KG1 (cell line): ENCODE measurements around the gene CDK9.
"Not testable (repeated sequence)": the region's sequence is repeated elsewhere in the genome, so short reads cannot be mapped to it uniquely, and the experiment has no call there.

Source experiments
- DNase-seq: peaks from one replicate; lab custom pipeline; 2025; lab: John Stamatoyannopoulos, UW

Gene CDK9

GRCh38 chr9:127780126-127780885, 5.5 kb upstream of the CDK9 start:
- no peak for DNase-seq

- not testable (repeated sequence) for DNase-seq
Measured at GRCh38 chr9:127780909-127781308, 4.9 kb upstream of the CDK9 start.

DNA sequence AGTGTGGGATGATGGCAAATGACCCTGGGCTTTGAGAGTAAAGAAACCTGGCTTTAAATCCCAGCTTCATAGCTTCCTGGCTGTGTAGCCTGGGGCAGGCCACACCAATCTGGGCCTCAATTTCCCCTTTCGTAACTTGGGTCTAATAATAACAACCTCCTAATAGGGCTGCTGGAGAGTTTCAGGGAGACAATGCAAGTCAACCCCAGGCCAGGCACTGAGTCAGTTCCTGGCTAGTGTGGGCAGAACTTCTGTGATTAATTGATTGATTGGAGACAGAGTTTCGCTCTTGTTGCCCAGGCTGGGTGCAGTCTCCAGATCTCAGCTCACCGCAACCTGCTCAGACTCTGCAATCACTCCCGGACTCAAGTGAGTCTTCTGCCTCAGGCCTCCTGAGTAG, 4.0 kb upstream of the CDK9 start:
- no peak for DNase-seq

GRCh38 chr9:127783111-127784008, 2.5 kb upstream of the CDK9 start:
- DNase-seq: peak; percentile 95

- DNase-seq: peak; percentile 80
Measured at GRCh38 chr9:127785023-127785932, 556 bp upstream of the CDK9 start.

GRCh38 chr9:127786773-127787104, 905 bp downstream of the CDK9 start:
- no peak for DNase-seq

DNA sequence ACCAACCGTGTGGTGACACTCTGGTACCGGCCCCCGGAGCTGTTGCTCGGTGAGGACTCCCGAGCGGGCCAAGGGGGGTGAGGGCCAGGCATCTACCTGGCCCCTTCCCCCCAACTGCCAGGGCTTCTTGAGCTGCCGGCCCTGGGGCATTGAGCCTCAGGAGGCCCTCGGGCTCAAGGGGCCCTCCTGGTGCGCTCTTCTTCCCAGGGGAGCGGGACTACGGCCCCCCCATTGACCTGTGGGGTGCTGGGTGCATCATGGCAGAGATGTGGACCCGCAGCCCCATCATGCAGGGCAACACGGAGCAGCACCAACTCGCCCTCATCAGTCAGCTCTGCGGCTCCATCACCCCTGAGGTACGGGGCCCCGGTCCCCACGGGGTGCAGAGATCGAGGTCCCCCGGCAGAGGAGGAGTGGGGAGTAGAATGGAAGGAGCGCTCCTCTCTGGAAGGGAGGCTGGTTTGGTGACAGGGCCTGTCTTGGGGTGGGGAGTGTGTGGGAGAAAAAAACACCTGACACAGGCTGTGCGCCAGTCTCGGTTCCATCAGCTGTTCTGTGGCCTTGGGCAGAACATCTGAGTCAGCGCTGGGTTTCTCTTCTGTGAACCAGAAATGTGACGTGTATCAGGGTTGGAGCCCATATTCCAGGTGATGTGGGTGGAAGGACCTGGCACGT, 2.6 kb downstream of the CDK9 start:
- DNase-seq: no peak

DNA sequence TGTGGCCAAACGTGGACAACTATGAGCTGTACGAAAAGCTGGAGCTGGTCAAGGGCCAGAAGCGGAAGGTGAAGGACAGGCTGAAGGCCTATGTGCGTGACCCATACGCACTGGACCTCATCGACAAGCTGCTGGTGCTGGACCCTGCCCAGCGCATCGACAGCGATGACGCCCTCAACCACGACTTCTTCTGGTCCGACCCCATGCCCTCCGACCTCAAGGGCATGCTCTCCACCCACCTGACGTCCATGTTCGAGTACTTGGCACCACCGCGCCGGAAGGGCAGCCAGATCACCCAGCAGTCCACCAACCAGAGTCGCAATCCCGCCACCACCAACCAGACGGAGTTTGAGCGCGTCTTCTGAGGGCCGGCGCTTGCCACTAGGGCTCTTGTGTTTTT, 3.3 kb downstream of the CDK9 start:
- no peak for DNase-seq

DNA sequence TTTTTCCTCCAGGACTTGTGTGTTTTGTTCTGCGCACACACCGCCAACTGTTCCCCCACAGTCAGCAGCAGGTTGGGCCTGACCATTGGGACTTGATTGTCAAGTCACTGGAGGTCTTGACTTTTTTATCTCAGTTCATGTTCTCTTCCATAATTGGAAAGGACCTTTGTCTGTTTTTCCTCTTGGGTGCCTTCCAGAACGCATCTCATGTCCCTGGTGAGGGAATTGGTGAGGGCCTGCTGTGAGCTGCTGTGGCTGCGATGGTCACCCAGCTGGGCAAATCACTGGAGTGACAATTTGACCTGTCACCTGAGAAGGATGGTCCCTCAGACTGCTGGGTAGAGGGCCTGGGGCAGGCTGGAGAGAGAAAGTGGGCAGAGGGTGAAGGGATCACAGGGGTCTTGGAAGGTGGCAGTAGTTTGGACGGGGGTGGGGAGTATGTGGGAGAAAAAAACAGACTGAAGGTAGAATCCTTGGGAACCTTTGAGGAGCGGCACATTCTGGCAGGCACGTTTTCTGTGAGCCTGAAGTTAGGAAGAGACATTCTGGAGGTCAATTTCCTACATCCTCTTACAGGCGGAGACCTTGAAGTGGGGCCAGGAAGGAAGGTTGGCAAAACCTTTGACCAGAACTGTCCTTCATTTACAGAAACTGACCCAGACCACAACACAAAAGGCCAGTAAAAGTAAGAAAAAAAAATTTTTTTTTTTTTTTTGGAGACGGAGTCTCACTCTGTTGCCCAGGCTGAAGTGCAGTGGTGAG, 4.4 kb downstream of the CDK9 start:
- no peak for DNase-seq

DNA sequence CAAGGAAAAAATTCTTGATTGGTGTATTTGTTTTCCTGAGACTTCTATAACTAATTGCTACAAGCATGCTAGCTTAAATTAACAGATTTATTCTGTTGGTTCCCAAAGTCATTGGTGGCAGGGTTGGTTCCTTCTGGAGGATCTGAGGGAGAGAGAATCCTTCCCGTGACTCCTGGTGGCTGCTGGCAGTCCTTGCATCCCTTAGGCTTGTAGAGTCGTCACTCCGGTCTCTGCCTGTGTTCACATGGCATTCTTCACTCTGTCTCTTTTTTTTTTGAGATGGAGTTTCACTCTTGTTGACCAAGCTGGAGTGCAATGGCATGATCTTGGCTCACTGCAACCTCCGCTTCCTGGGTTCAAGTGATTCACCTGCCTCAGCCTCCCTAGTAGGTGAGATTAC, 5.3 kb downstream of the CDK9 start:
- no peak for DNase-seq

DNA sequence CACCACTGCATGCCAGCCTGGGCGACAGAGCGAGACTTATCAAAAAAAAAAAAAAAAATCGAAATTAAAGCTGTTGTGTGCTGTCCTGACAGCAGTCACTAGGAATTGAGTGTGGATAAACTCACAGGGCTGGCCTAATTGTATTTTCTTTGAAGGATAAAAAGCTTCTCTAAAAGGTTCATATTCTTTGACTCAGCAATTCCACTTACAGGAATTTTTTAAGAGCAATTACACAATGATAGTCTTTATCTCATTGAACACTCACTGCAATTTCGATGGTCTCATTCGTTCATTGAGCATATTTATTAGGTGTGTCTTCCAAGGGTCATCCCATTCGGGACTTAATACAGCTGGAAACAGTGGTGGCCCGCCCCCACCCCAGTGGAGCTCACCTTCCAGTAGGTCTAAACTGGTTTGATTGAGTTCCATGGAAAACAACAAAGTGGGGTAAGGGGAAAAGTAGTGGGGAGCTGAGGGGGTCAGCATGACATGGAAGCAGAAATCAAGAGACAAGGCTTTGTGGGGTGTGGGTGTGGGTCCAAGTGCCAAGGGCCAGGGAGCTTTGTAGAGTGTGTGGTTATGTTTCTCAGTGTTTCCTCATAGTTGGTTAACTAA, 6.7 kb downstream of the CDK9 start:
- no peak for DNase-seq

GRCh38 chr9:127793093-127793708, 7.4 kb downstream of the CDK9 start:
- DNase-seq: no peak

GRCh38 chr9:127794001-127794791, 8.4 kb downstream of the CDK9 start:
- DNase-seq: no peak

GRCh38 chr9:127796225-127796813, 10.5 kb downstream of the CDK9 start:
- peak; percentile 40 for DNase-seq

DNA sequence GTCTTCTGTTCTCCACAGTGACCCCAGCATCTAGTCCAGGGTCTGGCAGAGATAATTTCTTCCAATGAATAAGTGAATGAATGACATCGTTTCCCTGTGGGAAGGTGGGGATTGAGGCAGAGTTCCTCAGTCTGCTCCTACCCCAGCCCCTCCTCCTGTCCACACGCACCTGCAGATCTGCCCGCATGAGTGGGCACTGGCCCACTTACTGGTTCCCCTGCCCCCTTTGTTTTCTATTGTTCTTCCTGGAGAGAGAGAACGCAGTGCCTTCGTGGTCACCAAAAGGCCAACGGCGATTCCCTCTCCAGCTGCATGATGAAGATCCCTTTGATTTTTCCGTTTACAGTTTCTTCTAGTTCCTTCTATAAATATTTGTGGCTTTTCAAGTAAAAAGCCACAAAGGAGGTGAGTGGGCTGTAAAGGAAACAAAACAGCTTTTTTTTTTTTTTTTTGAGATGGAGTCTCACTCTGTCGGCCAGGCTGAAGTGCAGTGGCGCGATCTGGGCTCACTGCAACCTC, 11.1 kb downstream of the CDK9 start:
- DNase-seq: no peak

DNA sequence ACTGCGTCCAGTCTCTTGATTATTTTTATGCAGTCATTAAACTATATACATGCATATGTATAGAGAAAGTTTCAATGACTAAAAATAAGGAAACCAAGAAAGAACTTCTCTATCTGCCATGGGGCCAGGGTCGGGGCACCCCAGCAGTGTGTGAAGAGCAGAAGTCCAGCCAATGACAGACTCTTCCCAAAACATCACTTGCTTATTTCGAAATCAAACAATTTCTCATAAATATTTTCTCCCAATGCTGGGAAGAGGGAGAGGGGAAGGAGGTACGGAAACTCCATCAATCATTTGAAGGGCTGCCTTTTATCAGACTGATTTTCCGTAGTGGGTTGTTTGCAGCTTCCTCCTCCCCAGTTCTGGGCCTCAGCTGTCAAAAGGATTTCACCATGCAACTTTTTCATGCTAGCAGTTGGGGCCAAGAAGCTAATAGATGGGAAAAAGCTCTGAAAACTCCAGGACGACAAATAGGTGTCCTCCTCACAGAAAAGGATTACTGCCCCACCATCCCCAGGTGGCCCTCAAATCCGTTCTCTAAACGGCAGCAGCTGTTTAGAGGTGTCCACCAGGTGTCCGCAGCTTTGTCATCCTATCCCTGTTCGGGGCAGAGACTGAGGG, 16.2 kb downstream of the CDK9 start:
- no peak for DNase-seq

DNA sequence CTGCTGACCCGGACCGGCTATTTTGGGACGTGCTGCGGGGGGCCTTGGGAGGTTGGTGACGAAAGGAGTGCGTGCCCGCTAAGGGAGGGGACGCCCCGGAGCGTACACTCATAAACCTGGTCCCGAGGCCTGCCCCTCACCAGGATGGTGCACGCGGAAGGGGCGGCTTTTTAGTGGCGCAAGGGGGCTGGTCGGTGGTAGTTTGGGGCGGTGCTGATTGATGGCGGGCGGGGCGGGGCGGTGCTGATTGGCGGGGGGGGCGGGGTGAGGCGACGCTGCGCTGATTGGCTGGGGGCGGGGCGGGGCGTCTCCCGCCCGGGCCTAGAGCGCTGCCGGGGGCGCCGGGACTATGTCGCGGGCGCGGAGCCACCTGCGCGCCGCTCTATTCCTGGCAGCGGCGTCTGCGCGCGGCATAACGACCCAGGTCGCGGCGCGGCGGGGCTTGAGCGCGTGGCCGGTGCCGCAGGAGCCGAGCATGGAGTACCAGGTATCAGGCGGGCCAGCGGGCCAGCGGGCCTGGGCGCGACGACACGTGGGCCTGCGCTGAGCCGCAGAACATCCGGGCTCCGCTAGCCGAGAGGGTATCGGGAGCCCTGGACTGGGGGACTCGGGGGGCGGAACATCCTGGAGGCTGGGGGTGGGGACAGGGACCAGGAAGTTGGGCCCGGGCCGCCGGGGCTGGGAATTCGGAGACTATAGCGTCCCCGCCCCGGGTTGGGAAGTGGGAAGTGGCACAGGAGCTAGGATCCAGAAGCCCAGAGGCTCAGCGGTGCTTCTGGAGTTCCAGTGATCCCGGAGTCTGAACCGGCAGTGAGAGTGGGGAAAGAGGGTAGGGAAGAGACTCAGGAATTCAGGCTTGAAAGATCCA, 17.0 kb downstream of the CDK9 start, which contains the start of gene FPGS:
FPGS (plus strand) TSS at position 307 of the 868 bp plus-strand sequence; CDS start at position 350, 43 bp downstream.
- peak; percentile 89 for DNase-seq
